Neural crest cell (in vitro differentiated cells): Measurements from ENCODE around the gene CLNK. TPM values are rescaled to one million over a fixed set of nuclear protein-coding genes. Genes with fewer than 3 reads are reported as not detected.

Experiments used
- DNase-seq: peaks from one replicate; pipeline ENCODE4 v3.0.0; 2021; ENCODE audit warnings: low read depth, mixed read lengths, low spot score
- H3K27ac Mint-ChIP-seq: one replicate; pipeline ENCODE4 v1.8.0; 2021; ENCODE audit warnings: mild to moderate bottlenecking, mixed read lengths; ENCODE audit not compliant: unreplicated experiment
- H3K27me3 Mint-ChIP-seq: 2 replicates; pipeline ENCODE4 v1.8.0; 2021; ENCODE audit warnings: low read depth, mild to moderate bottlenecking, mixed read lengths
- H3K36me3 Mint-ChIP-seq: 2 replicates; pipeline ENCODE4 v1.8.0; 2021; ENCODE audit warnings: low read depth, mild to moderate bottlenecking, mixed read lengths
- H3K4me1 Mint-ChIP-seq: 2 replicates; pipeline ENCODE4 v1.8.0; 2021; ENCODE audit warnings: mixed read lengths
- H3K4me3 Mint-ChIP-seq: one replicate; pipeline ENCODE4 v1.8.0; 2021; ENCODE audit warnings: mild to moderate bottlenecking, mixed read lengths
- H3K9me3 Mint-ChIP-seq: 2 replicates; pipeline ENCODE4 v1.8.0; 2021; ENCODE audit warnings: mixed read lengths
- total RNA-seq: library from RNA; stranded (reverse); gene quantifications from 2 replicates; pipeline ENCODE4 v1.2.1, GENCODE V29; 2021
- TF ChIP-seq, protein P1 (sequence below): fragments of 200-600 bp; sonication (generic); conservative IDR thresholded peaks from 2 replicates; pipeline ENCODE4 v1.5.0; 2021; ENCODE audit warnings: antibody characterized with exemption, mild to moderate bottlenecking

The CLNK gene
- total RNA-seq, 1 donor from 2014 or later, result not detected

DNA sequence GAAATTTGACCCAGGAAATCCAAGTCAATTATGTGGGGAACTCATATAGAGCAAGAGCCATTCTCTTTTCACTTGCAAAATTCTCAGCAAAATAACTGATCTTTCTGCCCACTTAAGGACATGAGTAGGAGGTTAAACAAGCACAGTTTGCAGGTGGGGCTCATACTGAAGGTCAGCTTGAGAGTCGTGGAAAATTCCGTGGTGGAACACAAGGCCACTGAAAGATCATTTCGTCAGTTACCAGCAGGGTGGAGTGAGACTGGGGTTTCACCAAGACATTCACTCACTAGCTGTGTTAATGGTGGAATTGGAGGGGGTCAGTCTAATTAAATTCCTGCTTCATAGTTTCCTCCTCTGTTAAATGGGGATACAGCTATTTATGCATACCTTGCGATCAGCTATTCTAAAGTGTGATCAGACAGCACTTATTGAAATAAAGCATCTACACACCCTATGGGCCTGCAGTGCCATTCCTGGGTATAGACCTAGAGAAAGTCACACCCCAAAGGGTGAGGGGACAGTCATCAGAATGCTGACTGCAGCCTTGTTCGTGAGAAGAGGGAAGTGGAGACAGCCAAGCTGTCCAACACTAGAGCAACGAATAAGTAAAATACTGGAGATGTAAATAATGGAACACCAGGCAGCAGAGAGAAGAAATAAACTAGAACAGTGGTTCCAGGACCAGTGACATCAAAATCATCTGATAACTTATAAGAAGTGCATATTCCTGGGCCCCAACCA is 42.7 kb upstream of the CLNK start:
- H3K9me3 Mint-ChIP-seq, result no peaks in the 10 kb centered on the region
- H3K4me1 Mint-ChIP-seq, result peaks cover 2% of the 10 kb centered on the region
- TF ChIP-seq, protein P1, sequence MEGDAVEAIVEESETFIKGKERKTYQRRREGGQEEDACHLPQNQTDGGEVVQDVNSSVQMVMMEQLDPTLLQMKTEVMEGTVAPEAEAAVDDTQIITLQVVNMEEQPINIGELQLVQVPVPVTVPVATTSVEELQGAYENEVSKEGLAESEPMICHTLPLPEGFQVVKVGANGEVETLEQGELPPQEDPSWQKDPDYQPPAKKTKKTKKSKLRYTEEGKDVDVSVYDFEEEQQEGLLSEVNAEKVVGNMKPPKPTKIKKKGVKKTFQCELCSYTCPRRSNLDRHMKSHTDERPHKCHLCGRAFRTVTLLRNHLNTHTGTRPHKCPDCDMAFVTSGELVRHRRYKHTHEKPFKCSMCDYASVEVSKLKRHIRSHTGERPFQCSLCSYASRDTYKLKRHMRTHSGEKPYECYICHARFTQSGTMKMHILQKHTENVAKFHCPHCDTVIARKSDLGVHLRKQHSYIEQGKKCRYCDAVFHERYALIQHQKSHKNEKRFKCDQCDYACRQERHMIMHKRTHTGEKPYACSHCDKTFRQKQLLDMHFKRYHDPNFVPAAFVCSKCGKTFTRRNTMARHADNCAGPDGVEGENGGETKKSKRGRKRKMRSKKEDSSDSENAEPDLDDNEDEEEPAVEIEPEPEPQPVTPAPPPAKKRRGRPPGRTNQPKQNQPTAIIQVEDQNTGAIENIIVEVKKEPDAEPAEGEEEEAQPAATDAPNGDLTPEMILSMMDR, result no peak

DNA sequence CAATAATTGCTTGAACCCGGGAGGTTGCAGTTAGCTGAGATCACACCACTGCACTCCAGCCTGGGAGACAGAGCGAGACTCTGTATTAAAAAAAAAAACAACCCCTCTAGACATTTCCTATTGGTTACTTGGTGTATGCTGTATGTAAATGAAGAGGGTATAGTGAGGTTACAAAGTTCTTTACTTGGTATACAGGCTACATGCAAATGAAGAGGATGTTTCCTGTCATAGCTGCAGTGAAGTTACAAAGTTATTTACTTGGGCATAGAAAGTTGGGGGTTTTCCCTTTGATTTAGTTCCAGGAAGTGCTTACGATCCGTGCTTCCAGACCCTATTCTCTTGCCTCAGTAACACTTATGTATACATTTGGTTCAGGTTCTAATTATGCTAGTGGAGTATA is 38.4 kb upstream of the CLNK start:
- no peak for DNase-seq
- Mint-ChIP-seq H3K4me3 (no peak overlapping the region), H3K36me3 (no peaks in the 10 kb centered on the region), H3K27me3 (peaks cover 11% of the 10 kb centered on the region), H3K9me3 (peaks cover 3% of the 10 kb centered on the region), H3K27ac (no peak overlapping the region), H3K4me1 (peaks cover 4% of the 10 kb centered on the region)
- TF ChIP-seq, protein P1, result no peak

More for the DNA sequence above, 42.7 kb upstream of the CLNK start:
- Mint-ChIP-seq H3K27me3 (peaks cover 10% of the 10 kb centered on the region), H3K27ac (no peak overlapping the region), H3K36me3 (no peaks in the 10 kb centered on the region), H3K4me3 (no peak overlapping the region)
- DNase-seq, result no peak

DNA sequence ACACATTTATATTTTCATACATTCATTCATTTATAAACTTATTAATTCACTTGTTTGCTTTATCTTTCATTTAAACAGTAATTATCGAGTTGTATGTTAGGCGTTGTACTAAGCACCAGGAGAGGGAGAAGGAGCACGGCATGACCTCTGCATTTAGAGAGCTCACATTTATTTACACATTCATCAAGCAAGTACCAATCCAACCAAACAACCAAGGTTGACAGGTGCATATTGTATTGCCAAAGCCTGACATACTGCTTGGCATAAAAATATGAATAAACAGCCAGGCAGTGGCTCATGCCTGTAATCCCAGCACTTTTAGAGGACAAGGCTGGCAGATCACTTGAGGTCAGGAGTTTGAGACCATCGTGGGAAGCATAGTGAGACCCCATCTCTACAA is 37.0 kb upstream of the CLNK start:
- Mint-ChIP-seq H3K36me3 (peaks cover 2% of the 10 kb centered on the region), H3K27me3 (peaks cover 11% of the 10 kb centered on the region), H3K27ac (no peak overlapping the region), H3K9me3 (peaks cover 3% of the 10 kb centered on the region), H3K4me1 (peaks cover 4% of the 10 kb centered on the region), H3K4me3 (no peak overlapping the region)
- no peak for DNase-seq
- TF ChIP-seq, protein P1, result no peak

DNA sequence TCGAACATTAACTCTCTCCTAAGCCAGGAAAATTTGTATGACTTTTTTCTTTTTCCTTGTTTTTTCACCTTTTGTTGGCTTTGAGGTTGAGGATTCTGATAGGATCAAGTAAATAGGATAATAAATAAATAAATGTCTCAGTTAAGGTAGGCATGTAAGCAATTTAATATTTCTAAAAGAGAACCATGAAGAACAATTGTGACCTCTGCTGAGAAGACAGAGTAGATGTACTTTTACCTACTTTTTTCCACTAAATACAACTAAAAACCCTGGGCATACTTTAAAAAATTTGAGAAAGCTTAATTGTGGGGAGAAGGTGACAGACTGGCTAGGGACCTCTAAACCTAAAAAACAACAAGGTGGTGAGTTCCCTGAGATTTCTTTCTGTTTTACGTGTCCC is 31.6 kb upstream of the CLNK start:
- TF ChIP-seq, protein P1, result no peak
- Mint-ChIP-seq H3K27ac (no peak overlapping the region), H3K4me3 (no peak overlapping the region), H3K4me1 (peaks cover 3% of the 10 kb centered on the region), H3K36me3 (peaks cover 6% of the 10 kb centered on the region), H3K9me3 (peaks cover 14% of the 10 kb centered on the region), H3K27me3 (peaks cover 5% of the 10 kb centered on the region)
- no peak for DNase-seq

DNA sequence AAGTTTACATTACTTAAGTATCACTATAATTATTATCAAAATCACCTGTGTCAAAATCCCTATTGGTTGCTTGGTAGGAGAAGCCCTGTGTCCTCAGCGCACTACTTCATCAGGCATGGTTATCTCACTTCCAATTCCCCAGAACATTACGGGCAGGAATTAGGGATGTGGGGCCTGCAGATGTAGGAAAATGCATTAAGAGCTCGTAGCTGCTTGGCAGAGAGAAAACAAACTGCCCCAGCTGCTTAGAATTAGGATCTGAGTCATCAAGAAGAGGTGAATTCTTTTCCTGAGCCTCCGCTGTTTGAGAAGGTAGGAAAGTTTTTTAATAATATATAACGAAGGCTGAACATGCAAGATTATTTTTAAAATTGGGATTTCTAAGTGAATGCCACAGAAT is 31.1 kb upstream of the CLNK start:
- Mint-ChIP-seq H3K27ac (no peak overlapping the region), H3K9me3 (peaks cover 14% of the 10 kb centered on the region), H3K36me3 (peaks cover 6% of the 10 kb centered on the region), H3K4me3 (no peak overlapping the region), H3K4me1 (peaks cover 3% of the 10 kb centered on the region), H3K27me3 (peaks cover 3% of the 10 kb centered on the region)
- DNase-seq, result no peak
- TF ChIP-seq, protein P1, result no peak
